Progenitor cell of endocrine pancreas (in vitro differentiated cells): Measurements from ENCODE around the gene KSR2. TPM values are rescaled to one million over a fixed set of nuclear protein-coding genes. Genes with fewer than 3 reads are reported as not detected.
A peak's percentile ranks its signal among the peaks of the same experiment; 100 is the strongest.
"Not testable (repeated sequence)": the region's sequence is repeated elsewhere in the genome, so short reads cannot be mapped to it uniquely, and the experiment has no call there.

Experiments
- DNase-seq: peaks from one replicate; pipeline ENCODE4 v3.0.0; 2021; ENCODE audit warnings: low spot score; ENCODE audit not compliant: unreplicated experiment
- H3K27ac Mint-ChIP-seq: 2 replicates; pipeline ENCODE4 v1.8.0; 2021; ENCODE audit warnings: mild to moderate bottlenecking, moderate library complexity, mixed read lengths
- H3K27me3 Mint-ChIP-seq: 2 replicates; pipeline ENCODE4 v1.8.0; 2021; ENCODE audit warnings: mixed read lengths
- H3K36me3 Mint-ChIP-seq: 2 replicates; pipeline ENCODE4 v1.8.0; 2022; ENCODE audit warnings: mixed read lengths; ENCODE audit not compliant: insufficient read depth
- H3K4me1 Mint-ChIP-seq: 2 replicates; pipeline ENCODE4 v1.8.0; 2021; ENCODE audit warnings: low read depth, mixed read lengths
- H3K4me3 Mint-ChIP-seq: 2 replicates; pipeline ENCODE4 v1.8.0; 2021; ENCODE audit warnings: low read depth, mild to moderate bottlenecking, moderate library complexity, mixed read lengths
- H3K9me3 Mint-ChIP-seq: 2 replicates; pipeline ENCODE4 v1.8.0; 2021; ENCODE audit warnings: low read depth, mixed read lengths
- total RNA-seq: library from RNA; stranded (reverse); gene quantifications from 2 replicates; pipeline ENCODE4 v1.2.1, GENCODE V29; 2021
- TF ChIP-seq, protein P1 (sequence below): fragments of 200-600 bp; sonication (generic); IDR thresholded peaks from one replicate; pipeline ENCODE4 v1.5.0; 2021; ENCODE audit warnings: antibody characterized with exemption, mild to moderate bottlenecking; ENCODE audit not compliant: unreplicated experiment

The KSR2 gene
- total RNA-seq, 1 donor from 2014 or later: 1.8 TPM

DNA sequence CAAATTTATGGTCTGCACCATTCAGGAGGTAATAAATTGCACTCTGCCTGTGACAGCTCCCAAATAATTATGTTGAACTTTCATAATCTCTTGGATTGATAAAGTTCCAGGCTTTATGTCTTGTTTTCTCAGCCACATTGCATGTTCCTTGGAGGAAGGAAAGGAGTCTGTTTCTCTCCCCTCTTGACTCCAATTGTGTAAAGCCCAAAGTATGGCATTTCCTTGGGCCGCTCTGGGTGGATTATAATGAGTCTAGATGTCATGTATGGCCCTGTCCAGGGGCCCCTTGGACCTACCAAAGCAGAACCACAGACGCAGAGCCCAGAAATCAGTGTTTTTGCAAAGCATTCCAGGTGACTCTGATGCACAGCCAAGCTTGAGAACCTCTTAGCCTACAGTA is 160.8 kb downstream of the KSR2 start:
- Mint-ChIP-seq H3K4me3 (no peak overlapping the region), H3K36me3 (no peaks in the 10 kb centered on the region), H3K9me3 (no peaks in the 10 kb centered on the region), H3K4me1 (peaks cover 2% of the 10 kb centered on the region), H3K27me3 (no peaks in the 10 kb centered on the region), H3K27ac (peak overlapping the region; percentile 73)
- no peak for DNase-seq
- TF ChIP-seq, protein P1, sequence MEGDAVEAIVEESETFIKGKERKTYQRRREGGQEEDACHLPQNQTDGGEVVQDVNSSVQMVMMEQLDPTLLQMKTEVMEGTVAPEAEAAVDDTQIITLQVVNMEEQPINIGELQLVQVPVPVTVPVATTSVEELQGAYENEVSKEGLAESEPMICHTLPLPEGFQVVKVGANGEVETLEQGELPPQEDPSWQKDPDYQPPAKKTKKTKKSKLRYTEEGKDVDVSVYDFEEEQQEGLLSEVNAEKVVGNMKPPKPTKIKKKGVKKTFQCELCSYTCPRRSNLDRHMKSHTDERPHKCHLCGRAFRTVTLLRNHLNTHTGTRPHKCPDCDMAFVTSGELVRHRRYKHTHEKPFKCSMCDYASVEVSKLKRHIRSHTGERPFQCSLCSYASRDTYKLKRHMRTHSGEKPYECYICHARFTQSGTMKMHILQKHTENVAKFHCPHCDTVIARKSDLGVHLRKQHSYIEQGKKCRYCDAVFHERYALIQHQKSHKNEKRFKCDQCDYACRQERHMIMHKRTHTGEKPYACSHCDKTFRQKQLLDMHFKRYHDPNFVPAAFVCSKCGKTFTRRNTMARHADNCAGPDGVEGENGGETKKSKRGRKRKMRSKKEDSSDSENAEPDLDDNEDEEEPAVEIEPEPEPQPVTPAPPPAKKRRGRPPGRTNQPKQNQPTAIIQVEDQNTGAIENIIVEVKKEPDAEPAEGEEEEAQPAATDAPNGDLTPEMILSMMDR: no peak

DNA sequence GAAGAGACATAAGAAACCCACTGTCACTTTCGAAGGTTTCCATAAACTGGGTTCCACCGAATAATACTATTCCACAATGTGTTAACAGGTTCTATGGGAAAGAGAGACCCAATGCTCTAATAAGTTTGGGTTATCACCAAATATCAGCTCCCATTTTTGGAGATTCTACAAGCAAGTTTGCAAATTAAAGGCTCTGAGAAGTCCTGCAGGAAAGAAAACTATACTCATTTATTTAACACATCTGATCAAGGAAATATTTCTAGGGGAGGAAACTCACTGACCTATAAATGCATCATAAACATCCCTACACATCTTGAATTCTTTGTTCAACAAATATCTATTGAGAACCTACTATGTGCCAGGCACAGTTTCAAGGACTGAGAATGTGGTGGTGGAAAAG is 161.4 kb downstream of the KSR2 start:
- no peak overlapping the region for H3K27ac Mint-ChIP-seq
- DNase-seq: no peak
- peaks cover 3% of the 10 kb centered on the region for H3K4me1 Mint-ChIP-seq
- no peaks in the 10 kb centered on the region for H3K27me3 Mint-ChIP-seq
- H3K9me3 Mint-ChIP-seq: no peaks in the 10 kb centered on the region
- no peaks in the 10 kb centered on the region for H3K36me3 Mint-ChIP-seq
- H3K4me3 Mint-ChIP-seq: no peak overlapping the region
- TF ChIP-seq, protein P1: no peak

DNA sequence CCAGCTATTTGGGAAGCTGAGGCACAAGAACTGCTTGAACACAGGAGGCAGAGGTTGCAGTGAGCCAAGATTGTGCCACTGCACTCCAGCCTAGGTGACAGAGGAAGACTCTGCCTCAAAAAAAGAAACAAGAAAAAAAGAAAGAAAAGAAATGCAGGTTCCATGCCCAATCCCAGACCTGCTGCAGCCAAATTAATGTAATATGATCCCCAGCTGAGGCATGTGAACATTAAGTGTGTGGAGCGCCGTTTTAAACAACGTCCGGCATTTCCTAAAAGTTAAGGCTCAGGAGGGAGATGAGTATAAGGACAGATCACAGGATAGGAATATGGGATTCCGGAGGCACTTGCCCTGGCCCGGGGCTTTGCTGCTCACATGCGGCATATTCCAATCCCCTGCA is 162.9 kb downstream of the KSR2 start:
- Mint-ChIP-seq H3K27ac (no peak overlapping the region), H3K27me3 (no peaks in the 10 kb centered on the region), H3K4me3 (no peak overlapping the region), H3K4me1 (peaks cover 3% of the 10 kb centered on the region), H3K36me3 (no peaks in the 10 kb centered on the region), H3K9me3 (no peaks in the 10 kb centered on the region)
- TF ChIP-seq, protein P1: no peak
- no peak for DNase-seq

DNA sequence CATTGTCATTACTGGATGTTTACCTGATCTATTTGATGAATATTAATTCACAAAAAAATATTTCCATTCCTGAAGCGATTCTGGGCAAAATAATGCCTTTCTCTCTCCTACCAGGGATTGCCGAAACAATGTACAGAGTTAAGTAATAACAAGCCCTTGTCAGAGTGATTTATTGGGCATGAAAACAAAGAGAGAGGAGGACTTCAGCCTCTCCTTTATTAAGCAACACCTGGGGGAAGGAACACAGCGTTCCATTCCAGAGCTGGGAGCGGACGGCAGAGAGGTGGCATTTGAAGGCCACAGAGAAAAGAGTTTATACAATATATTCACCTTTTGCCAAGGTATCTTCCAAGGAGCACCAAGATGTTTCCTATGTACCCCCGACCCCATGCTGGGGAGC is 165.8 kb downstream of the KSR2 start:
- DNase-seq: no peak
- no peak overlapping the region for H3K4me3 Mint-ChIP-seq
- H3K9me3 Mint-ChIP-seq: no peaks in the 10 kb centered on the region
- peaks cover 3% of the 10 kb centered on the region for H3K4me1 Mint-ChIP-seq
- H3K36me3 Mint-ChIP-seq: no peaks in the 10 kb centered on the region
- H3K27ac Mint-ChIP-seq: no peak overlapping the region
- H3K27me3 Mint-ChIP-seq: no peaks in the 10 kb centered on the region
- TF ChIP-seq, protein P1: no peak

DNA sequence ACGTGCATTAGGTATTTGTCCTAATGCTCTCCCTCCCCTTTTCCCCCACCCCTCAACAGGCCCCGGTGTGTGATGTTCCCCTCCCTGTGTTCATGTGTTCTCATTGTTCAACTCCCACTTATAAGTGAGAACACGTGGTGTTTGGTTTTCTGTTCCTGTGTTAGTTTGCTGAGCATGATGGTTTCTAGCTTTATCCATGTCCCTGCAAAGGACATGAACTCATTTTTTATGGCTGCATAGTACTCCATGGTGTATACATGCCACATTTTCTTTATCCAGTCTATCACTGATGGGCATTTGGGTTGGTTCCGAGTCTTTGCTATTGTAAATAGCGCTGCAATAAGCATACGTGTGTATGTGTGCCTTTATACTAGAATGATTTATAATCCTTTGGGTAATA is 168.1 kb downstream of the KSR2 start:
- not testable (repeated sequence) for H3K27me3 Mint-ChIP-seq, H3K4me1 Mint-ChIP-seq, H3K4me3 Mint-ChIP-seq, H3K36me3 Mint-ChIP-seq, H3K9me3 Mint-ChIP-seq, H3K27ac Mint-ChIP-seq, DNase-seq

DNA sequence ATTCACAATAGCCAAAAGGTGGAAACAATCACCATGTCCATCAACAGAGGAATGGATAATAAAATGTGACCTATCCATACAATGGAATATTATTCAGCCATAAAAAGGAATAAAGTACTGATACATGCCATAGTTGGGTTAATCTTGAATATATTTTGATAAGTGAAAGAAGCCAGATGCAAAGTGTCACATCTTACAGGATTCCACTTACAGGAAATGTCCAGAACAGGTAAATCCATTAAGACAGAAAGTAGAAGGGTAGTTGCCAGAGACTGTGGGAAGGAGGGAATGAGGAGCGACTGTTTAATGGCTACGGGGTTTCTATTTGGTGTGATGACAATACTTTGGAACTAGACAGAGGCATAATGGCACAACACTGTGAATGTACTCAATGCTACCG is 171.6 kb downstream of the KSR2 start:
- no peak overlapping the region for H3K27ac Mint-ChIP-seq
- no peak for DNase-seq
- no peak overlapping the region for H3K4me3 Mint-ChIP-seq
- H3K27me3 Mint-ChIP-seq: no peaks in the 10 kb centered on the region
- TF ChIP-seq, protein P1: no peak
- no peaks in the 10 kb centered on the region for H3K4me1 Mint-ChIP-seq
- no peaks in the 10 kb centered on the region for H3K36me3 Mint-ChIP-seq
- H3K9me3 Mint-ChIP-seq: no peaks in the 10 kb centered on the region
